ENCODE results near the gene NTM. TPM values are rescaled to one million over a fixed set of nuclear protein-coding genes. Genes with fewer than 3 reads are reported as not detected.
A peak's percentile ranks its signal among the peaks of the same experiment; 100 is the strongest.

Gene NTM
- total RNA-seq, 2 donors from 2014 or later = 0.26 to 3.6 TPM

DNA sequence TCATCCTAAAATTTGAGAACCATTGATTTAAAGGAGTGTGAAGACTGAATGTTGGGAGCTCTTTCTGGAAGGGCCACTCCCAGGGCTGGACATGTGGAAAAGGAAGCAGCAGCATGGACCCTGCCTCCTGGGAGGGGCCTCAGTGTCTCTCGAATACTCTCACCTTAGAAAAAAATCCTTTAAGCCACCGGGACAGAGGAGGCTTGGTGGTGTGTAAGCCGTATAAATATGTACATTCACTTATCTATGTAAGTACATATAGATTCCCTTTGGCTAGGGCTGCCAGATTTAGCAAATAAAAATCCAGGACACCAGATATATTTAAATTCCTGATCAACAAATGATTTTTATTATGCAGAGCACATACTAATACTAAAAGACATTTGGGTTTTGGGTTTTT, 17.6 kb downstream of the NTM start:
- Histone ChIP-seq H3K27ac (no peak overlapping the region), H3K4me3 (no peak overlapping the region), H3K9me3 (no peaks in the 10 kb centered on the region), H3K27me3 (peaks cover 0 to 6% of the 10 kb centered on the region in 2 donors), H3K36me3 (replicated peaks in 1 of 2; ENCODE audit: insufficient read depth in 1 of 2, low read depth in 2 of 2) (no peaks in the 10 kb centered on the region), H3K4me1 (peaks cover 7% of the 10 kb centered on the region)
- 39 to 42% methylated on average over 3 of the region's 3 CpGs for WGBS, 2 donors
- intact Hi-C loops (cut with DNase I) = no loop called here
- TF ChIP-seq POLR2A (IDR thresholded peaks at IDR 0.05) (no peak), CTCF (IDR thresholded peaks at IDR 0.05) (no peak)
- ATAC-seq (no peak), DNase-seq (no peak)

DNA sequence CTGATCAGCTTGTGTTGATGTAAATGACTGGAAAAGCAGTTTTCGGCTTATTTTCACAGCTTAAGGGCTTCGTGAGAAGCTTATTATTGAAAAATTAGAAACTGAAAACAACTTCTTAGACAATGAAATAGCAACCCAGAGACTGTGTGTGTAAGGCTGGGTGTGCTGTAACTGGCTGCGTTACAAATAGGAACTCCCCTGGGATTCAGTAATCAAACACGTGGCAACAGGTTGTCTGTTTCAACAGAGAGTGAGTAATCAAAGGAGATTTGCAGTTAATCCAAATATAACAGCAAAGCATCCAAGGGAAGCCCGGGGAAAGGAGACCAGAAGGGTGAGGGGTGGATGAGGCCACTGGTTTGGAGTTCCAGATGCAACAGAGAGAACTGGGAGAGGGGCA, 19.2 kb downstream of the NTM start:
- Histone ChIP-seq H3K4me3 (no peak overlapping the region), H3K27me3 (no peaks in the 10 kb centered on the region), H3K4me1 (peaks cover 7% of the 10 kb centered on the region), H3K9me3 (no peaks in the 10 kb centered on the region), H3K36me3 (replicated peaks in 1 of 2; ENCODE audit: insufficient read depth in 1 of 2, low read depth in 2 of 2) (no peaks in the 10 kb centered on the region), H3K27ac (no peak overlapping the region)
- TF ChIP-seq CTCF (IDR thresholded peaks at IDR 0.05) = no peak
- TF ChIP-seq POLR2A (IDR thresholded peaks at IDR 0.05) = no peak
- no peak for ATAC-seq
- intact Hi-C loops (cut with DNase I) = no loop called here
- WGBS, 2 donors = 62 to 73% methylated on average over 5 of the region's 5 CpGs
- no peak for DNase-seq

DNA sequence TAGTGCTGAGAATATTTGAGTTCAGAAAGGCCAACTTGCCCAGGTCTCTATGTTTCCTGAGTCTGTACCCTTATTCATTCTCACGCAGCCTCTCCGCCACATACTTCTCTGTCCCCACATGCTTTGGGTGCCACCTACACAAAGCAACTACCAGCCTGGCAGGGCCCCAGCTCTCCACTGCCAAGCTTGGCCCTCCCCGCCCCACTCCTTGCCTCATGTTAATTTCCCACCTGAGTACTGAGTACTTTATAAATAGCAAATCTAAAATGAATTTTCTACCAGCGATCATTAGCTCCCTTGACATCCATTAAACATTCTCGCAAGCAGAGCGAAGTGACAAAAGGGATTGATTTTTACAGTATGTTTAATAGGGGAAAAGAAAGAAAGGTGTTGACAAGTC, 20.8 kb downstream of the NTM start:
- no peak for ATAC-seq

GRCh38 chr11:131392528-131393255, 22.3 kb downstream of the NTM start:
- WGBS, 2 donors = 64 to 80% methylated on average over 8 of the region's 8 CpGs
- Histone ChIP-seq H3K4me1 (peaks cover 7% of the 10 kb centered on the region), H3K27ac (no peak overlapping the region), H3K4me3 (no peak overlapping the region), H3K36me3 (replicated peaks in 1 of 2; ENCODE audit: insufficient read depth in 1 of 2, low read depth in 2 of 2) (no peaks in the 10 kb centered on the region), H3K9me3 (no peaks in the 10 kb centered on the region), H3K27me3 (no peaks in the 10 kb centered on the region)
- no peak for ATAC-seq
- intact Hi-C loops (cut with DNase I) = no loop called here
- no peak for DNase-seq
- no peak for TF ChIP-seq POLR2A (IDR thresholded peaks at IDR 0.05)

More for the DNA sequence above, 20.8 kb downstream of the NTM start:
- Histone ChIP-seq H3K4me3 (no peak overlapping the region), H3K36me3 (replicated peaks in 1 of 2; ENCODE audit: insufficient read depth in 1 of 2, low read depth in 2 of 2) (no peaks in the 10 kb centered on the region), H3K27ac (no peak overlapping the region), H3K4me1 (peaks cover 7% of the 10 kb centered on the region), H3K9me3 (no peaks in the 10 kb centered on the region), H3K27me3 (no peaks in the 10 kb centered on the region)
- DNase-seq = peak; percentile 15 to 60 (median 32)
- TF ChIP-seq POLR2A (IDR thresholded peaks at IDR 0.05) (no peak), CTCF (IDR thresholded peaks at IDR 0.05) (no peak)
- 52 to 54% methylated on average over 6 of the region's 6 CpGs for WGBS, 2 donors
- intact Hi-C loops (cut with DNase I) = no loop called here

DNA sequence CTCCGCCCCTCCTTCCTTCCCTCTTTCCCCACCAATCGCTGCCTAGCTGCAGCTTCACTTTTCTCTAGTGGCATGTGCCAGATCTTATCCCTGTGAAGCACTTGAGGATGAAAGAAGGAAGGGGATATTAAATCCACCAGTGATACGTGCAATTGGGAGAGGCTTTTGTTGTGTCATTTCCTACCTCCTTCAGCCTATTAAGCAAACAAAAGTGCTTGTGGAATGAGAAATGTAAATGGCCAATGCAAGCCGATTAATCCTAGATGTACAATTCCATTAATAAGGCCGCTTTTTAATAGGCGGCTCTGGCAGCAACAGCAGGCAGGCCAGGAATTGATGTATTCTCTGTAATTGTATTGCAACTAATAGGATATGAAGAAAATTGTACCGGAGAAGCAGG, 23.3 kb downstream of the NTM start:
- Histone ChIP-seq H3K27ac (no peak overlapping the region), H3K4me3 (no peak overlapping the region), H3K36me3 (replicated peaks in 1 of 2; ENCODE audit: insufficient read depth in 1 of 2, low read depth in 2 of 2) (no peaks in the 10 kb centered on the region), H3K9me3 (no peaks in the 10 kb centered on the region), H3K27me3 (no peaks in the 10 kb centered on the region), H3K4me1 (peaks cover 7% of the 10 kb centered on the region)
- DNase-seq (no peak), ATAC-seq (no peak)
- intact Hi-C loops (cut with DNase I) = no loop called here
- 76 to 87% methylated on average over 7 of the region's 7 CpGs for WGBS, 2 donors
- no peak for TF ChIP-seq POLR2A (IDR thresholded peaks at IDR 0.05)
- no peak for TF ChIP-seq CTCF (IDR thresholded peaks at IDR 0.05)
